Calu3 (cell line): ENCODE data around the gene LRIT3. TPM values are rescaled to one million over a fixed set of nuclear protein-coding genes. Genes with fewer than 3 reads are reported as not detected.

ENCODE experiments used
- BruUV-seq: library from RNA; stranded (reverse); fragments of 400-500 nt; replicated peaks from 2 replicates; lab custom pipeline; 2021; lab: Mats Ljungman, UMichigan
- CTCF ChIA-PET: fragments of 300-600 bp; sonication (Branson Sonifier 250); formaldehyde crosslinking; loops from one replicate; lab custom pipeline; 2022; ENCODE audit warnings: antibody characterized with exemption; lab: Charles Lee
- DNase-seq: peaks from one replicate; pipeline ENCODE4 v3.0.0; 2022
- H3K27ac Mint-ChIP-seq: one replicate; pipeline ENCODE4 v1.8.0; 2022; ENCODE audit warnings: mixed read lengths; ENCODE audit not compliant: unreplicated experiment
- H3K27me3 Mint-ChIP-seq: one replicate; pipeline ENCODE4 v1.8.0; 2022; ENCODE audit warnings: mixed read lengths; ENCODE audit not compliant: unreplicated experiment
- H3K36me3 Mint-ChIP-seq: one replicate; pipeline ENCODE4 v1.8.0; 2022; ENCODE audit warnings: mild to moderate bottlenecking, moderate library complexity, mixed read lengths; ENCODE audit not compliant: insufficient read depth, unreplicated experiment
- H3K4me1 Mint-ChIP-seq: one replicate; pipeline ENCODE4 v1.8.0; 2022; ENCODE audit warnings: mild to moderate bottlenecking, low read depth, mixed read lengths; ENCODE audit not compliant: unreplicated experiment
- H3K4me3 Mint-ChIP-seq: one replicate; pipeline ENCODE4 v1.8.0; 2022; ENCODE audit warnings: mild to moderate bottlenecking, low read depth, moderate library complexity, mixed read lengths; ENCODE audit not compliant: unreplicated experiment
- H3K9me3 Mint-ChIP-seq: one replicate; pipeline ENCODE4 v1.8.0; 2022; ENCODE audit warnings: low read depth, mixed read lengths; ENCODE audit not compliant: unreplicated experiment
- CTCF ChIP-seq: fragments of 200-600 bp; IDR thresholded peaks from one replicate; pipeline ENCODE4 v1.8.0; 2022; ENCODE audit warnings: antibody characterized with exemption; ENCODE audit not compliant: unreplicated experiment
- intact Hi-C: fragments of 100-400 bp; cut with micrococcal nuclease; formaldehyde crosslinking; loops from one replicate; pipeline ENCODE4 v1.10.0; 2022; ENCODE audit not compliant: unreplicated experiment
- total RNA-seq: library from RNA; stranded (reverse); gene quantifications from 2 replicates; pipeline ENCODE4 v1.2.3, GENCODE V29; 2022

Gene LRIT3
- total RNA-seq, 1 experiment from 2014 or later, result 0.09 TPM

- intact Hi-C loops, result no loop called here
- no TSS peak for BruUV-seq
- Mint-ChIP-seq H3K27ac (no peak overlapping the region), H3K4me1 (no peaks in the 10 kb centered on the region), H3K36me3 (no peaks in the 10 kb centered on the region), H3K9me3 (no peaks in the 10 kb centered on the region), H3K27me3 (no peaks in the 10 kb centered on the region), H3K4me3 (no peak overlapping the region)
- CTCF ChIA-PET, result no interaction called here
- DNase-seq, result no peak
- no peak for TF ChIP-seq CTCF
These were observed 73.5 kb downstream of the LRIT3 start for GRCh38 chr4:109921384-109921808.

Other genes with a start within 250 kb of the LRIT3 start
- gene CASP6, start 144.7 kb upstream of the LRIT3 start, total RNA-seq, result 16.1 and 22.3 TPM in 2 replicates
- 45.0 and 45.4 TPM in 2 replicates for gene PLA2G12A, start 118.0 kb upstream of the LRIT3 start, total RNA-seq
- gene CFI, start 46.1 kb upstream of the LRIT3 start, total RNA-seq, result 25.8 and 27.7 TPM in 2 replicates
- 20.8 and 23.7 TPM in 2 replicates for gene GAR1, start 32.3 kb upstream of the LRIT3 start, total RNA-seq
- gene RRH, start 20.1 kb upstream of the LRIT3 start, total RNA-seq, result 0.33 and 0.34 TPM in 2 replicates
- gene EGF, start 64.8 kb downstream of the LRIT3 start, total RNA-seq, result 1.4 and 1.6 TPM in 2 replicates